ENCODE measurements around the gene FHOD3.

DNA sequence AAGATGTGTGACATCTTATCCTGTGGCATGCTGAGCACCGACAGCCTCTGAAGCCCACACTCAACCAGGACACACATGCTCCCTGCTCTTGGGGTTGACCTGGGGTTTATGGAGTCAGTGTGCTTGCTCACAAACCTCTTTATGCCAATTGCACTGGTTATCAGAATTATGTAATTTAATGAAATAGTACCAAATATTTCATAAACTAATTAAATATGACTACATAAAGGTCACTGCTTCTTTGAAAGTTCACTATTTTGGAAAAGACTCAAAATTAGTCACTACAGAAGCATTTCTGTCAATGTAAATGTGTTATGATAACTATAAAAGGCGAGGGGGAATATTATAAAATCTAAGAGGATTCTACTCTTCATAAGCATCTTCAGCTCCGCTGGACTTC lies 76.7 kb downstream of the FHOD3 start:
- TF ChIP-seq, protein P1, sequence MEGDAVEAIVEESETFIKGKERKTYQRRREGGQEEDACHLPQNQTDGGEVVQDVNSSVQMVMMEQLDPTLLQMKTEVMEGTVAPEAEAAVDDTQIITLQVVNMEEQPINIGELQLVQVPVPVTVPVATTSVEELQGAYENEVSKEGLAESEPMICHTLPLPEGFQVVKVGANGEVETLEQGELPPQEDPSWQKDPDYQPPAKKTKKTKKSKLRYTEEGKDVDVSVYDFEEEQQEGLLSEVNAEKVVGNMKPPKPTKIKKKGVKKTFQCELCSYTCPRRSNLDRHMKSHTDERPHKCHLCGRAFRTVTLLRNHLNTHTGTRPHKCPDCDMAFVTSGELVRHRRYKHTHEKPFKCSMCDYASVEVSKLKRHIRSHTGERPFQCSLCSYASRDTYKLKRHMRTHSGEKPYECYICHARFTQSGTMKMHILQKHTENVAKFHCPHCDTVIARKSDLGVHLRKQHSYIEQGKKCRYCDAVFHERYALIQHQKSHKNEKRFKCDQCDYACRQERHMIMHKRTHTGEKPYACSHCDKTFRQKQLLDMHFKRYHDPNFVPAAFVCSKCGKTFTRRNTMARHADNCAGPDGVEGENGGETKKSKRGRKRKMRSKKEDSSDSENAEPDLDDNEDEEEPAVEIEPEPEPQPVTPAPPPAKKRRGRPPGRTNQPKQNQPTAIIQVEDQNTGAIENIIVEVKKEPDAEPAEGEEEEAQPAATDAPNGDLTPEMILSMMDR (IDR thresholded peaks at IDR 0.05; ENCODE audit: low read length) = no peak
- TF ChIP-seq EZH2 (optimal IDR thresholded peaks at IDR 0.05; ENCODE audit: low read depth, low read length) (no peak), EZH2phosphoT487 (IDR thresholded peaks at IDR 0.05; ENCODE audit: low read length) (no peak)

Data from MM.1S (cell line).